ENCODE results near the gene FOXP2.

DNA sequence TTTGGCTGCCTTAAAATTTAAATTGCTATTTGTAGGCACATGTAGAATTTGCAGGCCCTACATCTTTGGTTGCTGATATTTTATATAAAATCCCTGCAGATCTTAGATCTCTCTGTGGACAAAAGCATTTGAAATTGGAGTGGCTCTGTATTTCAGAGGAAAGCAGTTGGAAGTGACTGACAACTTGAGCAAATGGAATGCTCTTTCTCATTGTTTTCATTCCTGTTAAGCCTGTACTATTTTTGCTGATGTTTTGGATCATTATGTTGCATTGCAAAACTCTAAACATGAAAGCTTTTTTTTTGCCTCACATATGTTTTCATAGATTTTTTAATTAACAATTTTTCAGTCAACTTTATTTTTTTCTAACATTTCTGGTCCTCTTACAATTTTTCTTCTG is 256.1 kb downstream of the FOXP2 start:
- TF ChIP-seq, protein P1, sequence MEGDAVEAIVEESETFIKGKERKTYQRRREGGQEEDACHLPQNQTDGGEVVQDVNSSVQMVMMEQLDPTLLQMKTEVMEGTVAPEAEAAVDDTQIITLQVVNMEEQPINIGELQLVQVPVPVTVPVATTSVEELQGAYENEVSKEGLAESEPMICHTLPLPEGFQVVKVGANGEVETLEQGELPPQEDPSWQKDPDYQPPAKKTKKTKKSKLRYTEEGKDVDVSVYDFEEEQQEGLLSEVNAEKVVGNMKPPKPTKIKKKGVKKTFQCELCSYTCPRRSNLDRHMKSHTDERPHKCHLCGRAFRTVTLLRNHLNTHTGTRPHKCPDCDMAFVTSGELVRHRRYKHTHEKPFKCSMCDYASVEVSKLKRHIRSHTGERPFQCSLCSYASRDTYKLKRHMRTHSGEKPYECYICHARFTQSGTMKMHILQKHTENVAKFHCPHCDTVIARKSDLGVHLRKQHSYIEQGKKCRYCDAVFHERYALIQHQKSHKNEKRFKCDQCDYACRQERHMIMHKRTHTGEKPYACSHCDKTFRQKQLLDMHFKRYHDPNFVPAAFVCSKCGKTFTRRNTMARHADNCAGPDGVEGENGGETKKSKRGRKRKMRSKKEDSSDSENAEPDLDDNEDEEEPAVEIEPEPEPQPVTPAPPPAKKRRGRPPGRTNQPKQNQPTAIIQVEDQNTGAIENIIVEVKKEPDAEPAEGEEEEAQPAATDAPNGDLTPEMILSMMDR (IDR thresholded peaks at IDR 0.05), result no peak
- TF ChIP-seq TCF7 (CRISPR knock-in tag; IDR thresholded peaks at IDR 0.05; ENCODE audit: low read depth) (no peak), ZNF232 (CRISPR knock-in tag; IDR thresholded peaks at IDR 0.05) (no peak), CREB1 (CRISPR knock-in tag; IDR thresholded peaks at IDR 0.05) (no peak), ELF4 (CRISPR knock-in tag; IDR thresholded peaks at IDR 0.05; ENCODE audit: low read depth) (no peak), NFATC4 (CRISPR knock-in tag; IDR thresholded peaks at IDR 0.05) (no peak)
- TF ChIP-seq, protein P2, sequence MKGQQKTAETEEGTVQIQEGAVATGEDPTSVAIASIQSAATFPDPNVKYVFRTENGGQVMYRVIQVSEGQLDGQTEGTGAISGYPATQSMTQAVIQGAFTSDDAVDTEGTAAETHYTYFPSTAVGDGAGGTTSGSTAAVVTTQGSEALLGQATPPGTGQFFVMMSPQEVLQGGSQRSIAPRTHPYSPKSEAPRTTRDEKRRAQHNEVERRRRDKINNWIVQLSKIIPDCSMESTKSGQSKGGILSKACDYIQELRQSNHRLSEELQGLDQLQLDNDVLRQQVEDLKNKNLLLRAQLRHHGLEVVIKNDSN (CRISPR knock-in tag; IDR thresholded peaks at IDR 0.05), result no peak
- TF ChIP-seq, protein P3, sequence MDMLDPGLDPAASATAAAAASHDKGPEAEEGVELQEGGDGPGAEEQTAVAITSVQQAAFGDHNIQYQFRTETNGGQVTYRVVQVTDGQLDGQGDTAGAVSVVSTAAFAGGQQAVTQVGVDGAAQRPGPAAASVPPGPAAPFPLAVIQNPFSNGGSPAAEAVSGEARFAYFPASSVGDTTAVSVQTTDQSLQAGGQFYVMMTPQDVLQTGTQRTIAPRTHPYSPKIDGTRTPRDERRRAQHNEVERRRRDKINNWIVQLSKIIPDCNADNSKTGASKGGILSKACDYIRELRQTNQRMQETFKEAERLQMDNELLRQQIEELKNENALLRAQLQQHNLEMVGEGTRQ (CRISPR knock-in tag; IDR thresholded peaks at IDR 0.05), result no peak

Measured in WTC11 (cell line).